HEK293 (cell line): ENCODE data around the gene ERICH6B.

ENCODE experiments used
- KLF16 ChIP-seq: fragments of 450-650 bp; formaldehyde crosslinking; IDR thresholded peaks from 2 replicates; pipeline ENCODE4 v1.5.1; 2017; ENCODE audit warnings: missing biosample characterization, missing genetic modification characterization
- ZNF677 ChIP-seq: fragments of 450-650 bp; IDR thresholded peaks from 2 replicates; pipeline ENCODE4 v1.5.0; 2018; ENCODE audit warnings: missing biosample characterization, mild to moderate bottlenecking, missing genetic modification characterization, moderate library complexity
- TF ChIP-seq, protein P1 (sequence below): fragments of 450-650 bp; formaldehyde crosslinking; IDR thresholded peaks from 2 replicates; pipeline ENCODE4 v1.5.1; 2016; ENCODE audit warnings: missing biosample characterization, missing genetic modification characterization

DNA sequence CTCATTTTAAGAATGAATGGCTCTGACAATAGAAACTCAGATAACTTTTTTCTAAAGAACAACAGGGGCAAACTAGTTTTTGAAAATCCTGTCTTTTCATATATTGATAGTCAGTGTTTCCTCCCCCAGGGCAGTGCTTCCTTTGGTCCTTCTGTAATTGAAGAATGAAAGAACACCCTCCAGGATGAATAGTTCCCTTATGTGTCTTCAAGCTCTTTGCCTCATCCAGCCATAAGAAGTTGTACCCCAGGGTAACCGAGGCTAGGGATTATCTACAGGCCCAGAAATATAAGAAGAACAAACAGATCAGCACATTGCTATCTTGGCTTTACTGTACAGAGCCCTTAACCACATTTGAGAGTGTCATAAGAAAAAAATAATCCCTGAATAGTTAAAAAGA lies 12.1 kb upstream of the ERICH6B start:
- TF ChIP-seq ZNF677 (tag by site-specific recombination) (no peak), KLF16 (tag by site-specific recombination) (no peak)
- TF ChIP-seq, protein P1, sequence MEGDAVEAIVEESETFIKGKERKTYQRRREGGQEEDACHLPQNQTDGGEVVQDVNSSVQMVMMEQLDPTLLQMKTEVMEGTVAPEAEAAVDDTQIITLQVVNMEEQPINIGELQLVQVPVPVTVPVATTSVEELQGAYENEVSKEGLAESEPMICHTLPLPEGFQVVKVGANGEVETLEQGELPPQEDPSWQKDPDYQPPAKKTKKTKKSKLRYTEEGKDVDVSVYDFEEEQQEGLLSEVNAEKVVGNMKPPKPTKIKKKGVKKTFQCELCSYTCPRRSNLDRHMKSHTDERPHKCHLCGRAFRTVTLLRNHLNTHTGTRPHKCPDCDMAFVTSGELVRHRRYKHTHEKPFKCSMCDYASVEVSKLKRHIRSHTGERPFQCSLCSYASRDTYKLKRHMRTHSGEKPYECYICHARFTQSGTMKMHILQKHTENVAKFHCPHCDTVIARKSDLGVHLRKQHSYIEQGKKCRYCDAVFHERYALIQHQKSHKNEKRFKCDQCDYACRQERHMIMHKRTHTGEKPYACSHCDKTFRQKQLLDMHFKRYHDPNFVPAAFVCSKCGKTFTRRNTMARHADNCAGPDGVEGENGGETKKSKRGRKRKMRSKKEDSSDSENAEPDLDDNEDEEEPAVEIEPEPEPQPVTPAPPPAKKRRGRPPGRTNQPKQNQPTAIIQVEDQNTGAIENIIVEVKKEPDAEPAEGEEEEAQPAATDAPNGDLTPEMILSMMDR (tag by site-specific recombination): no peak
